HG03460 (cell line): ENCODE data around the gene DNAL4.

Experiments used
- ATAC-seq: cut with Tn5 transposase; IDR thresholded peaks from one replicate; pipeline ENCODE4 v1.9.1; 2021; ENCODE audit not compliant: unreplicated experiment

Gene DNAL4

GRCh38 chr22:38741576-38741975, 52.4 kb downstream of the DNAL4 start:
- ATAC-seq, result no peak

GRCh38 chr22:38741166-38741565, 52.8 kb downstream of the DNAL4 start:
- no peak for ATAC-seq

DNA sequence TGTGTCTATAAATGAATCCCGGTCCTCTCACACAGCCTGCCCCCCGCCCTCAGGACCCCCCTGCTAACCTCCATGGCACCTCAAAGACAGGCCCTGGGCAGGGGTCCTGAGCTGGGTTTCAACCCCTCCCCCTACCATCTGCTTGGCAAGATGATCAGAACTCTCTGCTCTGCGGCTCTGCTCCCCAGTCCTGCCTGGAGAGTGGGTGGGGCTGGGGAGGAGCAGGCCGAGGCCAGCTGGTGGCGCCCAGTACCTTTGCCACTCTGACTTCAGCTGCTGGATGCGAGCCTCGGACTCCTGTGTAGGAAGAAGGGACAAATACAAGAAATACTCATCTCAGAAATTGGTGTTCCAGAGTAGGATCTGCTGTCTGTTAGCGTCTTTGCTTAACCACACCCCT, 53.2 kb downstream of the DNAL4 start:
- ATAC-seq, result no peak

DNA sequence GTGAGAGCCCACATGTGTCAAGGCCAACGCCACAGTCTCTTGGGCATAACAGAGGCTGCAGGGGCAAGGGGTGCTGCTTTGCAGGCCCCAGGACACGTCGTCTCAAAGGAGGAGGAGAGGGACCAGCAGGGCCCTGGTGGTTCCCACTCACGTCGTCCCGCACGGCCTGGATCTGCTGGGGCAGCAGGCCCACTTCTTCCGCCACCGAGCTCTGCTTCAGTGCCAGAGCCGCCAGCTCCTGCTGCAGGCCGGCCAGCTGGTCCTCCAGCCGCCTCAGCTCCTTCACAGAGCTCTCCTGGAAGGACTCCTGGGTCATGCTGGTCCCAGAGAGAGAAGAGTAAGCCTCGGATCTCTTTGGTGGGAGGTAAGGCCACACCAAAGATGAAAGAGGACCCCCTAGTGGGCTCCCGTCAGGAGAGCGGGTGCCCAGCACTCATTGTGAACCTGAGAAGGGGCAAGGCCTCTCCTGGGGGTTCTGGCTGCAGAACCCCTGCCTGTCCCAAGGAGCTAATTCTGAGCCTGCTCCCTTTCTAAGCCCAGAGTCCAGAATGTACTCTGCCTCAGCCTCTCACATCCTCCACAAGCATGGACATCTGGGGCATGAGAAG, 53.7 kb downstream of the DNAL4 start:
- ATAC-seq, result no peak

GRCh38 chr22:38739300-38740055, 54.5 kb downstream of the DNAL4 start:
- ATAC-seq, result no peak

GRCh38 chr22:38738475-38739070, 55.4 kb downstream of the DNAL4 start:
- no peak for ATAC-seq

DNA sequence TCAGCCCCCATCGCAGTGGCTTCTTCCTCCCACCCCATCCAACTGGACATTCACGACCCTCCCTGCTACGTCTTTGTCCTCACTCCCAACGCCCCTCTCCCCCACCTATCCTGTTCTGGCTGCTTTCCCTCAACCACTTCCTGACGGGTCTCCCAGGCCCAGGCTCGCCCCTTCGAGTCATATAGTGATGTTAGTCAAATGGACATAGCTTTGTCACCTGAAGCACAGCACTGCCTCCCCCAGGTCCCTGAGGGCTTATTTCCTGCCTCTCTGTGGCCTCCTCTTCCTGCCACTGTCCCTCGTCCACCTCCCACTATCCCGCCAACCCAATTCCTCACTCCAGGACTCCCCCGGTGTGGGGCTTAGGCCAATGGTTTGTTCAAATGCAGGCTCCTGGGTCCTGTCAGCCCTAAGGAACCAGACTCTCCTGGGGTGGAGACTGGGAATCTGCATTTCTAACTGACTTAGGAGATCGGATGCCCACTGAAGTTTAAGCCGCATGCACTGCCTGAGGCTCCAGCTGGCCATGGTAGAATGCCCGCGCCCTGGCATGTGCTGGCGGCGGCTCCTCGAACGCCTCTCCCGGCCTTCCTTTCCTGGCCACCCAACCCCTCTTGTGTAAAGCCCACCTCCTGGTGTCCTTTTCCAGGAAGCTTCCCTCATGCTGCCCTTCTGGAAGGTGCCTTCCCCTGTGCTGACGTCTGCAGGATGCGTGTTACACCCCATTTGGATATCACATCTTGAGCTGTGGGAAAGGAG, 56.5 kb downstream of the DNAL4 start:
- no peak for ATAC-seq

DNA sequence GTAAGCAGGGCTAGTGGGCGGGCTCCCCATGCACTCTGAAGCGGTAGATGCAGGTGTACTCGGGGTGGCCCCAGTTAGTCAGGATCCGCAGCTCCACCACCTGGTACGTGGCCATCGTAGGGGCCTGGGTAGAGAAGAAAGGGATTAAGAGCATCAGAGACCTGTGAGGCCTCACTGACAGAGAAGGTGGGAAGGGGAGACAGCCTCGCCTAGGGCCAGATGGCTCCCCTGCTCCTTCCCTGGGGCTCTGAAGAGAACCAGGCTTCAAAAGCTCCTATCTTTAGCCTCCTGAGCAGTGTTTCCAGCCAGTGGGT, 57.7 kb downstream of the DNAL4 start:
- no peak for ATAC-seq

DNA sequence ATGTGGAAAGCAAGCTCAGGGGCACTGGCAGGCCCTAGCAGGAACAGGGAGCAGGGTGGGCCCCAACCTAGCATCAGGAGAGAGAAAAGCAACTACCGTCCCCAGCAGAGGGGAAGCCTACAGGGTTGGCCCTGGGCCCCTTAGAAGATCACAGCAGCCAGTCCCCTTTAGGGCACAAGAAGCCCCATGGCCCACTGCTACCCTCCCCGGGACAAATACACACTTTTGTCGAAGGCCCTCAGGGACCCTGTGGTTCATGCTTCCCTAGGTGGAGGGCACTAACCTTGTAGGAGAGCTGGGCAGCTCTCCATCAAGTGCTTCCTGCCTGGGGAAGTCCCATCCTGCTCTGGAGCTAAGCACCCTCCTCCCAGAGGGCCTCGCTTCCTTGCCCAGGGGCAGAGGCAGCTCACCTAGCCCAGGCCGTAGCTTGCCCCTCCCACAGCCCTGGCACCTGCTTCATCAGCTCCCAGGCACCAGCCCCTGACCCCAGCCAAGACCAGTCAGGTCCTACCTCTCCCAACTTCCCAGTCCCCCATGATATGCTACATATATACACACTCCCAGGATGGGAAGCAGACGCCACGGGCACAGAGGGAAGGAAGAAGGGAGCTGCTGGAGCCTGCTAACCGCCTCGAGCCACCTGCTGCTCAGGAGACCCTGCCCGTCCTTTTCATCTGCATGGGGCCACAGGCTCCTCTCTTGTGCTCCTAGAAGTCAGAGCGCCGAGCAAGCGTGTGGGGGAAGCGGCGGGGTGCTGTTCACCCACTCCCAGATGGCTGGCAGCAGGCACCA, 58.3 kb downstream of the DNAL4 start:
- ATAC-seq, result no peak

- no peak for ATAC-seq
These were observed 58.8 kb downstream of the DNAL4 start for GRCh38 chr22:38735126-38735464.

DNA sequence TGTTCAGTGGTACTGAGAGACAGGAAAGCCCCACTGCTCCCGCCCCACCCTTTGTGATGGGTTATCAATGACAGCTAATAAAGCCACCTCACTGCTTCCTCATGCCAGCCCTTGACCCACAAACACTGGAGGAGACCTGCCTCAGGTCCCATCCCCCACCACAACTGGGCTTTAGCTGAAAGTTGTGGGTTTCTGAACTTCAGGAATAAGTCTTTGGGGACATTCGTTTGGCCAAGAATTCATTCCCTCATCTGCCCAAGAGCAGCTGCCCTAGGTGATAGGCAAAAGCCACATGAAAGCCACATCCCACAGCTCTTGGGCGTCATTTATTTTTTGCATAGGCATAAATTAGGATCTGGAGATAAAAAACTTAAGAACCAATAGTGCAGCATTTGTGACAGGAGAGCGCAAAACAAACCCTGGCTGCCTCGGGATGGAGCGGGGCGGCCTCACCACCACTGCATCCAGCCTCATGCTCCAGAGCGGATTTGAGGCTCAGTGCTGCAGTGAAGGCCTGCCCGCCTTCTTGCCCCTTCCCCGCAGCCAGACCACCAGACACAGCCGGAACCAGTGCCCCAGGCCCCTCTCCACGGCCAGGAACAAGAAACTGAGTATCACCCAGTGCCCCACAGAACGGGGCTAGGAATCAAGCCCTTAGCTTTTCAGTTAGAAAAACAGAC, 59.4 kb downstream of the DNAL4 start:
- no peak for ATAC-seq

- no peak for ATAC-seq
These were observed 60.1 kb downstream of the DNAL4 start for GRCh38 chr22:38733724-38734381.

GRCh38 chr22:38733329-38733723, 60.6 kb downstream of the DNAL4 start:
- ATAC-seq, result no peak

DNA sequence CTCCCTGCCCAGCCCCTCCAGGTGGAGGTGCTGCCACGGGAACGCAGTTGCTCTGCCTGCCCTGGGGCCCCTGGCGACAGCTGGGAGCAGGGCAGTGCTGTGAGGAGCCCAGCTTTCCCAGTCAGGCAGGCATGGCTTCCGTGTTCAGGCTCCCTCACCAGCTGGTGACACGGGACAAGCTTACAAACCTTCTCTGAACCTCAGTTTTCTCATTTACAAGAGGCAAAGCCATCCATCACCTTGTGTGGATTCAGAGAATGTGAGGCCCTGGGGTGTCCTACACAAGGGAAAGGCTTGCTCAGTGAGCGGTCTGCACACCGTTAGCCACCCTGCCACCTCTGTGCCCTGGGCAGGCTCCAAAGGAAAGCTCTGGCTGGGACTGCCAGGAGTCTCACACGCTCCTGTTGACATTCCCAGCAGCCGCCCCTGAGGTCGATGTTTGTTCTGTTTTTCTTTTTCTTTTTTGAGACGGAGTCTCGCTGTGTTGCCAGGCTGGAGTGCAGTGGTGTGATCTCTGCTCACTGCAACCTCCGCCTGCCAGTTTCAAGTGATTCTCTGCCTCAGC, 61.6 kb downstream of the DNAL4 start:
- ATAC-seq, result no peak

- no peak for ATAC-seq
These were observed 62.2 kb downstream of the DNAL4 start for GRCh38 chr22:38731703-38732161.

GRCh38 chr22:38730411-38730871, 63.5 kb downstream of the DNAL4 start:
- no peak for ATAC-seq

GRCh38 chr22:38729946-38730345, 64.0 kb downstream of the DNAL4 start:
- ATAC-seq, result no peak

DNA sequence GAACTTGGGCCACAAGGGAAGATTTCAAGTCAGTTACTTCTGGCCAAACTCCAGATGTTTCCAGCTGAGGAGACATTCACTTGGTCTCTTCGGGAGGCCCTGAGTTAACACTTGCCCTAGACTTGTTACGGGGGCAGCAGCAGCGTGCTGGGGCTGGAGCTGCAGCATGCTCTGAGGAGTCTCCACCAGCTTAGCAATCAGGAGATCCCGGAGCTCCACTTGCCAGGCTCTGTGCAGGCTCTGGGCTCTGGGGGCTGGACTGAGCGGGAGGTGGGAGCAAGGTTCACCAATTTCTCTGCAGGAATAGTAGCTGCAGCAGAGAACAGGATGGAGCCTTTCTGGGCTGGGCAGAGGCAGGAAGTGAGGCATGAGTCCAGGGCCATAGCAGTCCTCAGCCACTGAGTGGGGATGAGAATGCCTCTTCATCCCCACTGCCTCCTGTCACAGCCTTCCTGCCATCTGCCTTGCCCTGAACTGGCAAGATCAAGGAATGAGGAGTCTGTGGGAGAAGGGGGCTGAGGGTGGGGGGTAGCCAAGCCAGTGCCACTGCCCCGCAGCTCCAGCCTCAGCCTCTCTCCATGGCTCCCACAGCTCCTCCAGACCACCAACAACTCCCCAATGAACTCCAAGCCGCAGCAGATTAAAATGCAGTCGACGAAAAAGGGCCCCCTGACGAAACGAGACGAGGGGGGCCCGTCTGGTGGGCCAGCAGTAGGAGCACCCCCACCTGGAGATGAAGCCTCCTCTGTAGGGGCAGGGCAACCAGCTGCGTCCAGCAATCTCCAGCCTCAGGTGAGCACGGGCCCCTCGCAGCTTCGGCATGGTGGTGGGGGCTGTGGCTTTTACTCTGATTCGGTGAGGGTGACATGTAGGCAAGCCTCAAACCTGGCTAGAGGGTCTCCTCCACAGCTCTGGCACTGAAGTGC, 64.8 kb downstream of the DNAL4 start:
- no peak for ATAC-seq
